H1 (cell line): Measurements from ENCODE around the gene TMEM125.

ENCODE experiments used
- EZH2 ChIP-seq: fragments of 200-600 bp; sonication (generic); IDR thresholded peaks from 2 replicates; pipeline ENCODE4 v1.7.1; 2012; ENCODE audit warnings: low read depth, mild to moderate bottlenecking, moderate library complexity, low read length, inconsistent platforms; ENCODE audit not compliant: severe bottlenecking
- JUN ChIP-seq: IDR thresholded peaks from 2 replicates; pipeline ENCODE4 v1.6.1; 2011; ENCODE audit warnings: low read depth, mild to moderate bottlenecking, improper control_type of control experiment, low read length
- JUND ChIP-seq: IDR thresholded peaks from 2 replicates; pipeline ENCODE4 v1.6.1; 2011; ENCODE audit warnings: mild to moderate bottlenecking, improper control_type of control experiment, low read length
- KDM4A ChIP-seq: IDR thresholded peaks from one replicate; pipeline ENCODE4 v1.7.1; 2012; ENCODE audit warnings: low read depth, mild to moderate bottlenecking, moderate library complexity, low read length, inconsistent platforms; ENCODE audit not compliant: severe bottlenecking
- POLR2A ChIP-seq, 2 experiments: IDR thresholded peaks; 1 replicate in 1 of 2; 2 replicates in 1 of 2; pipeline ENCODE4 v1.6.1; 2011; ENCODE audit warnings: low read depth in 2 of 2, low read length in 2 of 2, mild to moderate bottlenecking in 2 of 2; ENCODE audit errors: control extremely low read depth in 1 of 2
- POLR2AphosphoS5 ChIP-seq: IDR thresholded peaks from 2 replicates; pipeline ENCODE4 v1.6.1; 2011; ENCODE audit warnings: low read depth, low read length
- RAD21 ChIP-seq, 2 experiments: IDR thresholded peaks in 1 of 2; conservative IDR thresholded peaks in 1 of 2; 2 replicates each; pipeline ENCODE4 v1.6.1; 2011; ENCODE audit warnings: low read depth in 2 of 2, low read length in 2 of 2, improper control_type of control experiment in 1 of 2, inconsistent platforms in 1 of 2, mild to moderate bottlenecking in 1 of 2, moderate library complexity in 1 of 2
- RFX5 ChIP-seq: IDR thresholded peaks from 2 replicates; pipeline ENCODE4 v1.6.1; 2011; ENCODE audit warnings: low read depth, low read length, improper control_type of control experiment, borderline replicate concordance
- TAF1 ChIP-seq: IDR thresholded peaks from 2 replicates; pipeline ENCODE4 v1.6.1; 2011; ENCODE audit warnings: mild to moderate bottlenecking, low read depth, low read length
- TF ChIP-seq, protein P1 (sequence below), 3 experiments: IDR thresholded peaks; 1 replicate in 2 of 3; 2 replicates in 1 of 3; pipeline versions ENCODE4 v1.5.1 to v1.6.1; 2011; ENCODE audit warnings: low read length in 3 of 3, mild to moderate bottlenecking in 3 of 3, inconsistent platforms in 2 of 3, low read depth in 1 of 3, moderate library complexity in 1 of 3; ENCODE audit not compliant: insufficient read depth in 1 of 3; ENCODE audit errors: control extremely low read depth in 1 of 3
- TF ChIP-seq, protein P2 (sequence below): IDR thresholded peaks from 2 replicates; pipeline ENCODE4 v1.6.1; 2012; ENCODE audit warnings: inconsistent platforms

DNA sequence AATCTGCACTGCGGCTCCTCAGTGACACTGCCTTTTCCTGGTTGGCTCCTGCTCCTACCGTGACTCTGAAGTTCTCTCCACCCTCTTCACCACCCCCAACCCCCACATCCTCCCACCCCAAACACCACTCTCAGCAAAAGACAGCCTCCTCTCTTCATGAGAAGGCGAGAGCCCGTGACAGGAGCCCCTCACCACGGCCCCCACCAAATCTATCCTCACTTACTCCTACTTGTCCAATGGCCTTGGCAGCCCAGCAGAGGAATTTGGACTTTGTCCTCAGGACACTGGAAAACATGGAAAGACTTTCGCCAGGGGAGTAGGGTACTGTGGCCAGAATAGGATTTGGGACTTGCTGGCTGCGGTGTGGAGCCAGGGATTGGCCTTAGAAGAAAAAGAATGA lies 6.9 kb downstream of the TMEM125 start:
- TF ChIP-seq RAD21 (IDR thresholded peaks at IDR 0.05 in 1 of 2, conservative IDR thresholded peaks at IDR 0.05 in 1 of 2; ENCODE audit: low read depth in 2 of 2, low read length in 2 of 2) (no peak), POLR2A (IDR thresholded peaks at IDR 0.05; ENCODE audit: control extremely low read depth in 1 of 2, low read depth in 2 of 2, low read length in 2 of 2) (no peak), EZH2 (no peak), RFX5 (no peak), JUN (no peak), POLR2AphosphoS5 (no peak), KDM4A (no peak), JUND (no peak), TAF1 (no peak)
- TF ChIP-seq, protein P1, sequence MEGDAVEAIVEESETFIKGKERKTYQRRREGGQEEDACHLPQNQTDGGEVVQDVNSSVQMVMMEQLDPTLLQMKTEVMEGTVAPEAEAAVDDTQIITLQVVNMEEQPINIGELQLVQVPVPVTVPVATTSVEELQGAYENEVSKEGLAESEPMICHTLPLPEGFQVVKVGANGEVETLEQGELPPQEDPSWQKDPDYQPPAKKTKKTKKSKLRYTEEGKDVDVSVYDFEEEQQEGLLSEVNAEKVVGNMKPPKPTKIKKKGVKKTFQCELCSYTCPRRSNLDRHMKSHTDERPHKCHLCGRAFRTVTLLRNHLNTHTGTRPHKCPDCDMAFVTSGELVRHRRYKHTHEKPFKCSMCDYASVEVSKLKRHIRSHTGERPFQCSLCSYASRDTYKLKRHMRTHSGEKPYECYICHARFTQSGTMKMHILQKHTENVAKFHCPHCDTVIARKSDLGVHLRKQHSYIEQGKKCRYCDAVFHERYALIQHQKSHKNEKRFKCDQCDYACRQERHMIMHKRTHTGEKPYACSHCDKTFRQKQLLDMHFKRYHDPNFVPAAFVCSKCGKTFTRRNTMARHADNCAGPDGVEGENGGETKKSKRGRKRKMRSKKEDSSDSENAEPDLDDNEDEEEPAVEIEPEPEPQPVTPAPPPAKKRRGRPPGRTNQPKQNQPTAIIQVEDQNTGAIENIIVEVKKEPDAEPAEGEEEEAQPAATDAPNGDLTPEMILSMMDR (IDR thresholded peaks at IDR 0.05; ENCODE audit: control extremely low read depth in 1 of 3, insufficient read depth in 1 of 3, low read depth in 1 of 3, low read length in 3 of 3) = no peak
- TF ChIP-seq, protein P2, sequence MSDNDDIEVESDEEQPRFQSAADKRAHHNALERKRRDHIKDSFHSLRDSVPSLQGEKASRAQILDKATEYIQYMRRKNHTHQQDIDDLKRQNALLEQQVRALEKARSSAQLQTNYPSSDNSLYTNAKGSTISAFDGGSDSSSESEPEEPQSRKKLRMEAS = no peak
